Activated effector memory CD4-positive, alpha-beta T cell treated with anti-CD3 and anti-CD28 coated beads, Interleukin-2, amount 50 U/mL, for 16 hours (primary cell): Measurements from ENCODE around the gene ISLR.

Experiments used
- DNase-seq: peaks from one replicate; pipeline ENCODE4 v3.0.0-alpha.2; 2020

ISLR gene

GRCh38 chr15:74213858-74214284 is 40.4 kb downstream of the ISLR start:
- no peak for DNase-seq

- no peak for DNase-seq
Observed at GRCh38 chr15:74214324-74215021, 41.0 kb downstream of the ISLR start.

GRCh38 chr15:74215958-74216357 is 42.4 kb downstream of the ISLR start:
- DNase-seq = no peak

GRCh38 chr15:74216949-74217348 is 43.4 kb downstream of the ISLR start:
- DNase-seq = no peak

GRCh38 chr15:74217907-74218885 is 44.7 kb downstream of the ISLR start:
- no peak for DNase-seq

- DNase-seq = no peak
Observed at GRCh38 chr15:74220475-74221248, 47.2 kb downstream of the ISLR start.

GRCh38 chr15:74221399-74222239 is 48.1 kb downstream of the ISLR start:
- no peak for DNase-seq

GRCh38 chr15:74222240-74223119 is 49.0 kb downstream of the ISLR start:
- no peak for DNase-seq

GRCh38 chr15:74225928-74226327 is 52.4 kb downstream of the ISLR start:
- no peak for DNase-seq
